NCI-H510A treated with DMSO at 0.1 percent for 48 hours (cell line): ENCODE data around the gene SOWAHA.

ENCODE experiments used
- DNase-seq: peaks from one replicate; lab custom pipeline; 2025; lab: John Stamatoyannopoulos, UW

Gene SOWAHA

GRCh38 chr5:132827943-132828673 is 15.0 kb downstream of the SOWAHA start:
- DNase-seq = no peak

GRCh38 chr5:132828846-132829494 is 15.9 kb downstream of the SOWAHA start:
- no peak for DNase-seq

- DNase-seq = peak; percentile 45
Measured at GRCh38 chr5:132829742-132830435, 16.8 kb downstream of the SOWAHA start.

GRCh38 chr5:132830436-132831094 is 17.5 kb downstream of the SOWAHA start, which contains the start of gene SHROOM1:
TSS of gene SHROOM1 (minus strand) at chr5:132830647. CDS start at chr5:132826140, 4,507 bp downstream.
- peak; percentile 32 for DNase-seq

GRCh38 chr5:132831095-132831860 is 18.2 kb downstream of the SOWAHA start:
- no peak for DNase-seq

GRCh38 chr5:132832612-132833011 is 19.5 kb downstream of the SOWAHA start:
- DNase-seq = no peak

GRCh38 chr5:132834057-132834456 is 21.0 kb downstream of the SOWAHA start:
- no peak for DNase-seq

GRCh38 chr5:132836852-132837251 is 23.8 kb downstream of the SOWAHA start:
- DNase-seq = no peak

- no peak for DNase-seq
Measured at GRCh38 chr5:132837868-132838267, 24.8 kb downstream of the SOWAHA start.

- no peak for DNase-seq
Measured at GRCh38 chr5:132838516-132839282, 25.6 kb downstream of the SOWAHA start.

- no peak for DNase-seq
Measured at GRCh38 chr5:132839426-132840301, 26.6 kb downstream of the SOWAHA start.

- no peak for DNase-seq
Measured at GRCh38 chr5:132840313-132840712, 27.2 kb downstream of the SOWAHA start.

- DNase-seq = no peak
Measured at GRCh38 chr5:132840896-132841295, 27.8 kb downstream of the SOWAHA start.

- DNase-seq = no peak
Measured at GRCh38 chr5:132841305-132841704, 28.2 kb downstream of the SOWAHA start.

GRCh38 chr5:132848270-132848669 is 35.2 kb downstream of the SOWAHA start:
- no peak for DNase-seq

- no peak for DNase-seq
Measured at GRCh38 chr5:132849347-132849746, 36.2 kb downstream of the SOWAHA start.

GRCh38 chr5:132850066-132850465 is 37.0 kb downstream of the SOWAHA start:
- no peak for DNase-seq

- DNase-seq = no peak
Measured at GRCh38 chr5:132853323-132853722, 40.2 kb downstream of the SOWAHA start.

- DNase-seq = no peak
Measured at GRCh38 chr5:132853790-132854189, 40.7 kb downstream of the SOWAHA start.

- DNase-seq = no peak
Measured at GRCh38 chr5:132854301-132854700, 41.2 kb downstream of the SOWAHA start.
